GM23338 (cell line): ENCODE results near the gene MORN3. TPM values are rescaled to one million over a fixed set of nuclear protein-coding genes. Genes with fewer than 3 reads are reported as not detected.

Experiments used
- polyA plus RNA-seq: library from polyadenylated mRNA; unstranded; fragments of >200 nt; fragmentation: Nextera tagmentation; extraction: Ambion mirVana; gene quantifications from 2 replicates; pipeline ENCODE4 v1.2.1, GENCODE V29; 2016
- small RNA-seq: library from RNA; depleted of rRNA; stranded (forward); fragments of <200 nt; gene quantifications from one replicate; pipeline ENCODE3, GENCODE V24; 2014; ENCODE audit warnings: low replicate concordance
- total RNA-seq: library from RNA; depleted of rRNA; stranded (reverse); fragments of >200 nt; shearing (Covaris generic); gene quantifications from 2 replicates; pipeline ENCODE4 v1.2.3, GENCODE V29; 2014; rRNA removed

MORN3 gene
- total and polyA plus RNA-seq, 2 experiments from 2014 or later = 0.14 to 0.36 TPM

Small RNA genes lying within 50 kb of the gene (small RNA-seq; reads per million reads assigned to genes)
- not detected for gene RNU6-1004P

Other genes starting within 250 kb of the MORN3 start
- gene KDM2B, start 88.6 kb downstream of the MORN3 start, total RNA-seq = 137 and 161 TPM in 2 replicates
- gene KDM2B, start 88.6 kb downstream of the MORN3 start, polyA plus RNA-seq = 59.4 and 64.4 TPM in 2 replicates
- 31.0 and 32.0 TPM in 2 replicates for gene ORAI1, start 43.1 kb downstream of the MORN3 start, total RNA-seq
- gene ORAI1, start 43.1 kb downstream of the MORN3 start, polyA plus RNA-seq = 22.2 and 23.7 TPM in 2 replicates
- gene TMEM120B, start 43.1 kb upstream of the MORN3 start, total RNA-seq = 30.4 and 36.0 TPM in 2 replicates
- 11.2 and 15.0 TPM in 2 replicates for gene TMEM120B, start 43.1 kb upstream of the MORN3 start, polyA plus RNA-seq
- gene RHOF, start 124.0 kb upstream of the MORN3 start, total RNA-seq = 31.9 and 53.4 TPM in 2 replicates
- 8.7 and 10.5 TPM in 2 replicates for gene RHOF, start 124.0 kb upstream of the MORN3 start, polyA plus RNA-seq
- 8.7 and 8.9 TPM in 2 replicates for gene SETD1B, start 134.4 kb upstream of the MORN3 start, total RNA-seq
- gene SETD1B, start 134.4 kb upstream of the MORN3 start, polyA plus RNA-seq = 3.1 and 3.4 TPM in 2 replicates
- gene HPD, start 189.2 kb upstream of the MORN3 start, total RNA-seq = not detected in 2 replicates
- gene HPD, start 189.2 kb upstream of the MORN3 start, polyA plus RNA-seq = 0.21 TPM in 1 of 2 replicates, not detected in the other
- 36.3 and 48.2 TPM in 2 replicates for gene PSMD9, start 219.1 kb upstream of the MORN3 start, total RNA-seq
- gene PSMD9, start 219.1 kb upstream of the MORN3 start, polyA plus RNA-seq = 28.1 and 32.7 TPM in 2 replicates
- gene CFAP251, start 248.9 kb upstream of the MORN3 start, total RNA-seq = 1.6 and 2.5 TPM in 2 replicates
- gene CFAP251, start 248.9 kb upstream of the MORN3 start, polyA plus RNA-seq = 0.70 and 1.4 TPM in 2 replicates